ENCODE measurements around the gene SPINK2. TPM values are rescaled to one million over a fixed set of nuclear protein-coding genes. Genes with fewer than 3 reads are reported as not detected.

Gene SPINK2
- polyA plus RNA-seq, 1 experiment: not detected

DNA sequence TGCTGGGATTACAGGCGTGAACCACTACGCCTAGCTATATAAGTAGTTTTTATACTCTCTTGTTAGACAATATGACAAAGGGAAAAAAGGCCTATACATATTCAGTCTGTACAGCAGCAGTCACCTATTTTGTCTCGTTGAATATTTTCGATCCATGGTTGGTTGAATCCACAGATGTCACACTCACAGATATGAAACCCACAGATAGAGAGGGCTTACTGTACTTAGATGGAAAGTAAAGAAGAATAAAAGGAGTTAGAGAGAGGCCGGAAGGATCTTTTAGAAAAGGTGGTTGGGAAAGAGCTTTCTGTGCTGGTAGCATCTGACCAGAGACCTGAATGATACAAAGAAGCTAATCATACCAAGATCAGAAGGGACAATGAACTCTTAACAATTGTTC lies 38.3 kb upstream of the SPINK2 start:
- DNase-seq (ENCODE audit: low read depth): no peak
- no peaks in the 10 kb centered on the region for H3K36me3 ChIP-seq (ENCODE audit: control insufficient read depth, insufficient read depth, low read length)
- TF ChIP-seq, protein P1, sequence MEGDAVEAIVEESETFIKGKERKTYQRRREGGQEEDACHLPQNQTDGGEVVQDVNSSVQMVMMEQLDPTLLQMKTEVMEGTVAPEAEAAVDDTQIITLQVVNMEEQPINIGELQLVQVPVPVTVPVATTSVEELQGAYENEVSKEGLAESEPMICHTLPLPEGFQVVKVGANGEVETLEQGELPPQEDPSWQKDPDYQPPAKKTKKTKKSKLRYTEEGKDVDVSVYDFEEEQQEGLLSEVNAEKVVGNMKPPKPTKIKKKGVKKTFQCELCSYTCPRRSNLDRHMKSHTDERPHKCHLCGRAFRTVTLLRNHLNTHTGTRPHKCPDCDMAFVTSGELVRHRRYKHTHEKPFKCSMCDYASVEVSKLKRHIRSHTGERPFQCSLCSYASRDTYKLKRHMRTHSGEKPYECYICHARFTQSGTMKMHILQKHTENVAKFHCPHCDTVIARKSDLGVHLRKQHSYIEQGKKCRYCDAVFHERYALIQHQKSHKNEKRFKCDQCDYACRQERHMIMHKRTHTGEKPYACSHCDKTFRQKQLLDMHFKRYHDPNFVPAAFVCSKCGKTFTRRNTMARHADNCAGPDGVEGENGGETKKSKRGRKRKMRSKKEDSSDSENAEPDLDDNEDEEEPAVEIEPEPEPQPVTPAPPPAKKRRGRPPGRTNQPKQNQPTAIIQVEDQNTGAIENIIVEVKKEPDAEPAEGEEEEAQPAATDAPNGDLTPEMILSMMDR (IDR thresholded peaks at IDR 0.05; ENCODE audit: insufficient read depth, low read depth, low read length): no peak
- no peaks in the 10 kb centered on the region for H3K27me3 ChIP-seq (ENCODE audit: control insufficient read depth, insufficient read depth, low read length)
- POLR2A ChIA-PET: no interaction called here
- CTCF ChIA-PET: no interaction called here
- no peak overlapping the region for H3K4me3 ChIP-seq (ENCODE audit: low read depth, low read length)

DNA sequence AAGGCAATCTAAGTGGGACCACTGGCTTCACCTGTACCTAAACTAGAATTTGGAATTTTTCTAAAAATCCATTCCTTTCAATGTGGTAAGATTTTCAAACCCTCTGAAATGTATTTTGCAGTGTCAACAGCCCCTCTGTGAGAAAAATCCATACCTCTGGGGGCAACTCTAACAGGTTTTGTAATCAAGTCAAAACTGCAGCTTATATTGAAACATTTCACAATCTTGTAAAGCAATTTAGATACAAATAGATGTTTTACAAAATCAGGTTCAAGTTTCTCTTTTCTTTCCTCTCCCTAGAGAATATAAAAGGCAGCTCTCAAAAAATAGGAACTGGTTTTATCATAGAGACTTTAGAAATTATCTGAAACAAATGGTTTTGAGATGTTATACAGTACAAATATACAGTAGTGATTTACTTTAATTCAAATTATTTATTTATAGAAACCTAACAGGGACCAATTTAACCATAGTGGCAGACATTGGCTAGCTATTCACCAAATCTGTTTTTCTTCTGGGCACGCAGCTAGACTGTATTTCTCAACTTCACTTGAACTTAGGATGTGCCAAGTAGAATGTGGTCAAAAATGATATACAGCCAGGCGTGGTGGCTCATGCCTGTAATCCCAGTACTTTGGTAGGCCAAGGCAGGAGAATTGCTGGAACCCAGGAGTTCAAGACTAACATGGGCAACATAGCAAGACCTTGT lies 36.3 kb upstream of the SPINK2 start:
- no peak for DNase-seq (ENCODE audit: low read depth)
- Histone ChIP-seq H3K27me3 (ENCODE audit: control insufficient read depth, insufficient read depth, low read length) (no peaks in the 10 kb centered on the region), H3K36me3 (ENCODE audit: control insufficient read depth, insufficient read depth, low read length) (no peaks in the 10 kb centered on the region), H3K4me3 (ENCODE audit: low read depth, low read length) (no peak overlapping the region)
- ChIA-PET POLR2A (no interaction called here), CTCF (interaction anchor here (0.9 to 1.7 kb wide), 2 partner anchors 10 to 21 kb away, joined by 3 to 5 read pairs; no protein-coding TSS in a partner anchor)
- TF ChIP-seq, protein P1 (IDR thresholded peaks at IDR 0.05; ENCODE audit: insufficient read depth, low read depth, low read length): no peak

DNA sequence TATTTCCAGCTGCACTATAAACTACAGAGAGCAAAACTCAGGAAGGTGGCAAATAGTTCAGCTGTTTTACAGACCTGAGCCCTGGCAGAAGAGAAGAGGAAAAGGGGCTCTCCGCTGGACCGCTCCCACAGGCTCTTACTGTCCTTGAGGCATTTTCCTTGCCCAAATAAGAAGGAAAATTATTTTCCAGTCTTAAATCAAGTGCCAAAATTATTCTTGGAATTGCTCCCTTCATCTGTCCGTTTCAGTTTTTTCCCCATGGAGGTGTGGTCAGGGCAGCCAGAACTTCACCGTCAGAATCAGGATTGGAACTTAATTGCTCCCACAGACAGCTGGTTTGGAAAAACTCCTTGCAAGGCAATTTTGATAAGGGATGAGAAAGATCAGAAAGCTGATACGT lies 35.2 kb upstream of the SPINK2 start:
- ChIA-PET CTCF (interaction anchor here (1.7 kb wide), 1 partner anchor 20 kb away, joined by 5 read pairs; no protein-coding TSS in a partner anchor), POLR2A (no interaction called here)
- Histone ChIP-seq H3K27me3 (ENCODE audit: control insufficient read depth, insufficient read depth, low read length) (no peaks in the 10 kb centered on the region), H3K4me3 (ENCODE audit: low read depth, low read length) (no peak overlapping the region), H3K36me3 (ENCODE audit: control insufficient read depth, insufficient read depth, low read length) (no peaks in the 10 kb centered on the region)
- TF ChIP-seq, protein P1 (IDR thresholded peaks at IDR 0.05; ENCODE audit: insufficient read depth, low read depth, low read length): no peak
- DNase-seq (ENCODE audit: low read depth): no peak

DNA sequence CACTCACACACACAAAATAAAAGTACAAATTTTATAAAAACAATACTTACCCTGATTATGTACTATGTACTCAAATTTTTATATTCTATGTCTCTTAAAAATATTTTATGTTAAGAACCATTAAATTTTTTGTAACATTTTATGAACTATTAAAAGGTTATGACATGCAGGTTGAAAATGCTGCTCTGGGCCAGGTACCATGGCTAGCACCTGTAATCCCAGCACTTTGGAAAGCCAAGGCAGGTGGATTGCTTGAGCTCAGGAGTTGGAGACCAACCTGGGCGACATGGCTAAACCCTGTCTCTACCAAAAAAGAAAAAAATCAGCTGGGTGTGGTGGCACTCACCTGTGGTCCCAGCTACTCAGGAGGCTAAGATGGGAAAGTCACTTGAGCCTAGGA lies 29.4 kb upstream of the SPINK2 start:
- ChIA-PET CTCF (no interaction called here), POLR2A (no interaction called here)
- TF ChIP-seq, protein P1 (IDR thresholded peaks at IDR 0.05; ENCODE audit: insufficient read depth, low read depth, low read length): no peak
- Histone ChIP-seq H3K27me3 (ENCODE audit: control insufficient read depth, insufficient read depth, low read length) (no peaks in the 10 kb centered on the region), H3K4me3 (ENCODE audit: low read depth, low read length) (no peak overlapping the region), H3K36me3 (ENCODE audit: control insufficient read depth, insufficient read depth, low read length) (no peaks in the 10 kb centered on the region)
- DNase-seq (ENCODE audit: low read depth): no peak

DNA sequence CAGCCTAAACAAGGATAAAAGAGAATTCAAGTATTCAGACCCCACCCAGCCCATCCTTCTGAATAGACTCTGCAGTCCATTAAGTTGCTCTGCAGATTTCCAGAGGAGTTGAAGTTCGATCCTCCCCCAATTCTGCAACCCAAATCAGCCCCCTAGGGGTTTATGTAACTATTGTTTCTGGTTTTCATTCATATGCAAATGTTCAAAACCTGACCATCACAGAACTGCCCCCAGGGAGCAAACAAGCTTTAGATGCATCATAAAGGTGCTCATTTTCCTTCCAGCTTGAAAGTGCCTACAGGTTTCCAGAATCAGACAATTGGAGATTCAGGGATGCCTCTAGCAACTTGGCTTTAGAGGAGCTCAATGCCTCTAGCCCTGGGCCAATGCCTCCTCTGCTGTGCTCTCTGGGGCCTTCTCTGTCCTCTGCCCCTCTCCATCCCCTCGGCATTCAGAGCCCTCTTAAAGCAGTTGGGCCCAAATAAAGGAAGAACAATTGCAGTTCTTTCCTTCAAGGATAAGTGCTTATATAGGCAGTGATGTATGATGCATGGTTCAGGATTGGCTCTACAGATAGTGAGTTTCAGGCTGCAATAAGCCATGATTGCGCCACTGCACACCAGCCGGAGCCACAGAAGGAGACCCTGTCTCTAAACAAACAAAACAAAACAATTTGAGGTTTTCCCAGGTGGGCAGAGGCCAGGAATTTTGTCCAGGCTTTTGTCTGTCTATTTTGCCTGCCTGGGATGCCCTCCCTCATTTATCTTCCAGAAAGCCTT lies 23.5 kb upstream of the SPINK2 start:
- CTCF ChIA-PET: interaction anchor here (1.1 to 1.4 kb wide), 2 partner anchors 8 to 270 kb away, joined by 3 to 4 read pairs; no protein-coding TSS in a partner anchor
- POLR2A ChIA-PET: no interaction called here
- Histone ChIP-seq H3K27me3 (ENCODE audit: control insufficient read depth, insufficient read depth, low read length) (no peaks in the 10 kb centered on the region), H3K36me3 (ENCODE audit: control insufficient read depth, insufficient read depth, low read length) (no peaks in the 10 kb centered on the region), H3K4me3 (ENCODE audit: low read depth, low read length) (no peak overlapping the region)
- DNase-seq (ENCODE audit: low read depth): no peak
- TF ChIP-seq, protein P1 (IDR thresholded peaks at IDR 0.05; ENCODE audit: insufficient read depth, low read depth, low read length): no peak

All from BJ (cell line).